H1 (cell line): ENCODE measurements around the gene ITGB5. TPM values are rescaled to one million over a fixed set of nuclear protein-coding genes. Genes with fewer than 3 reads are reported as not detected.

ENCODE experiments used
- ASH2L ChIP-seq: fragments of 200-600, 300-600 bp; sonication (generic); IDR thresholded peaks from one replicate; pipeline ENCODE4 v1.7.1; 2017; ENCODE audit warnings: low read length
- BACH1 ChIP-seq: IDR thresholded peaks from 2 replicates; pipeline ENCODE4 v1.6.1; 2012; ENCODE audit warnings: low read length, improper control_type of control experiment
- CHD7 ChIP-seq: fragments of 300-600 bp; sonication (generic); IDR thresholded peaks from 2 replicates; pipeline ENCODE4 v1.7.1; 2012; ENCODE audit warnings: low read length, moderate library complexity, mild to moderate bottlenecking, inconsistent platforms; ENCODE audit not compliant: insufficient replicate concordance
- CREB1 ChIP-seq: IDR thresholded peaks from 2 replicates; pipeline ENCODE4 v1.6.1; 2012; ENCODE audit warnings: inconsistent platforms
- CTCF ChIP-seq, 3 experiments: IDR thresholded peaks; 1 replicate in 2 of 3; 2 replicates in 1 of 3; pipeline versions ENCODE4 v1.5.1 to v1.6.1; 2011; ENCODE audit warnings: low read length in 3 of 3, mild to moderate bottlenecking in 3 of 3, inconsistent platforms in 2 of 3, low read depth in 1 of 3, moderate library complexity in 1 of 3; ENCODE audit not compliant: insufficient read depth in 1 of 3; ENCODE audit errors: control extremely low read depth in 1 of 3
- JUN ChIP-seq: IDR thresholded peaks from 2 replicates; pipeline ENCODE4 v1.6.1; 2011; ENCODE audit warnings: low read depth, mild to moderate bottlenecking, improper control_type of control experiment, low read length
- SIRT6 ChIP-seq: IDR thresholded peaks from one replicate; pipeline ENCODE4 v1.7.1; 2012; ENCODE audit warnings: low read length, inconsistent platforms
- TAF1 ChIP-seq: IDR thresholded peaks from 2 replicates; pipeline ENCODE4 v1.6.1; 2011; ENCODE audit warnings: mild to moderate bottlenecking, low read depth, low read length
- polyA plus RNA-seq, 7 experiments: library from polyadenylated mRNA; depleted of rRNA in 3 of 7; stranded (reverse) in 5 of 7; unstranded in 2 of 7; fragments of >200 nt in 5 of 7; fragments of 200-250 nt in 2 of 7; gene quantifications; 1 replicate in 5 of 7; 2 replicates in 1 of 7; 4 replicates in 1 of 7; pipeline versions ENCODE4 v1.2.1 to v1.2.3, GENCODE V29; 2011 to 2013; ENCODE audit warnings: missing spikeins in 2 of 7, mixed read lengths in 2 of 7
- total RNA-seq: library from RNA; stranded (reverse); fragmentation: NEBNext Ultra II Directional; extraction: Animal tissue kit (Norgen Biotek cat#: 25700); gene quantifications from 2 replicates; pipeline ENCODE4 v1.2.1, GENCODE V29; 2021

ITGB5 gene
- total and polyA plus RNA-seq, 2 of the 8 experiments (the other 6 are each of a cell fraction or from before 2014, with no cell fraction given): 101 to 268 TPM

GRCh38 chr3:124886168-124887056 is 753 bp downstream of the ITGB5 start (continued):
- TF ChIP-seq CHD7: no peak
- TF ChIP-seq ASH2L: peak; percentile 33
- TF ChIP-seq TAF1: peak; percentile 32; the same call in 1 of the 2 replicates
- no peak for TF ChIP-seq CREB1
- no peak for TF ChIP-seq CTCF (IDR thresholded peaks at IDR 0.05; ENCODE audit: control extremely low read depth in 1 of 3, insufficient read depth in 1 of 3, low read depth in 1 of 3, low read length in 3 of 3)
- no peak for TF ChIP-seq BACH1
- no peak for TF ChIP-seq SIRT6
- no peak for TF ChIP-seq JUN
